CD4-positive, alpha-beta T cell treated with Interleukin-15 for 4 hours (primary cell): ENCODE data around the gene HOXC9.

ENCODE experiments used
- DNase-seq: peaks from one replicate; pipeline ENCODE4 v3.0.0-alpha.2; 2020; ENCODE audit warnings: low spot score

HOXC9 gene

GRCh38 chr12:54028314-54029201, 28.6 kb downstream of the HOXC9 start, which contains the start of gene HOXC6:
TSS of gene HOXC6 (plus strand) at chr12:54028440. CDS start at chr12:54028522, 82 bp downstream.
- DNase-seq = no peak

- DNase-seq = no peak
Observed at GRCh38 chr12:54029529-54030441, 29.8 kb downstream of the HOXC9 start.

DNA sequence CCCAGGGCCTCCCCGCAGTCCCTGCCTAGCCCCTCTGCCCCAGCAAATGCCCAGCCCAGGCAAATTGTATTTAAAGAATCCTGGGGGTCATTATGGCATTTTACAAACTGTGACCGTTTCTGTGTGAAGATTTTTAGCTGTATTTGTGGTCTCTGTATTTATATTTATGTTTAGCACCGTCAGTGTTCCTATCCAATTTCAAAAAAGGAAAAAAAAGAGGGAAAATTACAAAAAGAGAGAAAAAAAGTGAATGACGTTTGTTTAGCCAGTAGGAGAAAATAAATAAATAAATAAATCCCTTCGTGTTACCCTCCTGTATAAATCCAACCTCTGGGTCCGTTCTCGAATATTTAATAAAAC, 30.5 kb downstream of the HOXC9 start:
- DNase-seq = no peak

GRCh38 chr12:54030889-54031471, 31.0 kb downstream of the HOXC9 start:
- DNase-seq = no peak

- DNase-seq = no peak
Observed at GRCh38 chr12:54031480-54031879, 31.5 kb downstream of the HOXC9 start.

GRCh38 chr12:54032086-54032619, 32.2 kb downstream of the HOXC9 start:
- DNase-seq = no peak

DNA sequence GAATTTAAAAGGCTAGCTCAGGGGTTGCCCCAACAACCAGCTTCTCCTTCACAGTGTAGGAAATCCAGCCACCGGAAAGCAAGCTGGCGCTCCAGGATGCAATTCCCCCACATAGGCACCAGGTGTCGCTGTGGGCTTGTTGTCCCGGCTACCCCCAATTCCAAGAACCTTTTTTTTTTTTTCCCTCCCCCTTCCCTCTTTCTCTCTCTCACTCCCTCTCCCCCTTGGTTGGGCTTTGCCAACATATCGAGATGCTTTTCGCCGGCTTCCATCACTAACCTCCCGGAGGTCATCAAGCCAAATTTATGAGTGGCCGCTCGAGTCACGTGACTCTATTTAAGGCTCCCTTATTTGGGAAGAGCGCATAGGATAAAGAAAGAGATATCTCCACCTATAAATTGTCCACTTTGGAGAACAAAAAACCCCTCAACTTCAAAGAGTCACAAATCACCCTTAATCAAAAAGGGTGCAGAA, 32.7 kb downstream of the HOXC9 start, which contains the start of gene HOXC5:
Gene HOXC5 (plus strand): TSS at position 424 of the 474 bp plus-strand sequence. CDS start 73 bp downstream, outside the sequence.
- DNase-seq = peak; percentile 62

DNA sequence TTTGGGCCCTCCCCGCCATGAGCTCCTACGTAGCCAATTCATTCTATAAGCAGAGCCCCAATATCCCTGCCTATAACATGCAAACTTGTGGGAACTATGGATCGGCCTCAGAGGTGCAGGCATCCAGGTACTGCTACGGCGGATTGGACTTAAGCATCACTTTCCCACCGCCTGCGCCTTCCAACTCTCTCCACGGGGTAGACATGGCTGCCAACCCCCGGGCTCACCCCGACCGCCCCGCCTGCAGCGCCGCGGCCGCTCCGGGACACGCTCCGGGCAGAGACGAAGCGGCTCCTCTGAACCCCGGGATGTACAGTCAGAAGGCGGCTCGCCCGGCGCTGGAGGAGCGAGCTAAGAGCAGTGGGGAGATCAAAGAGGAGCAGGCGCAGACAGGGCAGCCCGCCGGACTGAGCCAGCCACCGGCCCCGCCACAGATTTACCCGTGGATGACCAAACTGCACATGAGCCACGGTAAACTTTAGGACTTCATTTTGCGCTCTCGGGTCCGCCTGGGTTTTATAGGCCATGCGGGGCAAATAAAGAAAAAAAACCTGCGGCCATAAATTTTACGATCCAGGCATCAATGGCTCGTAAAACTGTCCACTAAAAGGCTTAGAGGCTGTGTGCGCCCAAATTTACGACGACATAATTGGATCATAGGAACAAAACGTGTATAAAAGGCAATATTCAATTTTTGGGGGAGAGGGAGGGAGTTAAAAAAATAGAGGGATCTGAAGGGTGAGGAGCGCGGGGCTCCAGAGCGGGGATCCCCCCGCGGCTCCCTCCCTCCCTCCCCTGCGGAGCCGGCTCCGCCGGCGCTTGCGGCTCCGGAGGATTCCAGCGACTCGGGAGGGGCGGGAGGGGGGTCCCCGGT, 33.4 kb downstream of the HOXC9 start:
- no peak for DNase-seq

- no peak for DNase-seq
Observed at GRCh38 chr12:54033980-54034784, 34.2 kb downstream of the HOXC9 start.

DNA sequence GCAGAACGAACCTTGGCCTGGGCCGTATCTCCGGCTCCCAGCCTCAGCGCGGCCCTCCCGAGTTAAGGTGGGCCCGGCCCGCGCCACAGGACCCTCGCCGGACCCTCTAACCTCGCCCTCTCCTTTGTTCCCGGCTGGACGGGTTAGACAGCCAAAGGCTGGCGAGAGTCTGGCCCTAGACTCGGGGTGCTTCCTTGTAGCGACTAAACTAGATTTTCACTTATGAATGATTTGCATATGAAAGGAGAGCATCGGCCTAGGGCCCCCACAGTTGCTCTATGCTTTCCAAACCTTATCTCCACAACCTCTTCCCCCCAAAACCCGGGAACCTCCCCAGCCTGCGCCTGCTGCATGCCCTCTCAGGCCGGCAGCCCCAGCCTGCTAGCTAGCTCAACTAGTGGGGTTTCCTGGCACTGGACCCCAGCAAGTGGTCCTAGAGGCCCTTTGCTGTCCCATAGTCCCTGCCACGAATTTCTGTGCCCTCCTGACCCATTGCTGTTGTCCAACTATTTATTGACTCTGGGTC, 34.9 kb downstream of the HOXC9 start:
- no peak for DNase-seq

GRCh38 chr12:54035568-54036264, 35.8 kb downstream of the HOXC9 start:
- DNase-seq = no peak

DNA sequence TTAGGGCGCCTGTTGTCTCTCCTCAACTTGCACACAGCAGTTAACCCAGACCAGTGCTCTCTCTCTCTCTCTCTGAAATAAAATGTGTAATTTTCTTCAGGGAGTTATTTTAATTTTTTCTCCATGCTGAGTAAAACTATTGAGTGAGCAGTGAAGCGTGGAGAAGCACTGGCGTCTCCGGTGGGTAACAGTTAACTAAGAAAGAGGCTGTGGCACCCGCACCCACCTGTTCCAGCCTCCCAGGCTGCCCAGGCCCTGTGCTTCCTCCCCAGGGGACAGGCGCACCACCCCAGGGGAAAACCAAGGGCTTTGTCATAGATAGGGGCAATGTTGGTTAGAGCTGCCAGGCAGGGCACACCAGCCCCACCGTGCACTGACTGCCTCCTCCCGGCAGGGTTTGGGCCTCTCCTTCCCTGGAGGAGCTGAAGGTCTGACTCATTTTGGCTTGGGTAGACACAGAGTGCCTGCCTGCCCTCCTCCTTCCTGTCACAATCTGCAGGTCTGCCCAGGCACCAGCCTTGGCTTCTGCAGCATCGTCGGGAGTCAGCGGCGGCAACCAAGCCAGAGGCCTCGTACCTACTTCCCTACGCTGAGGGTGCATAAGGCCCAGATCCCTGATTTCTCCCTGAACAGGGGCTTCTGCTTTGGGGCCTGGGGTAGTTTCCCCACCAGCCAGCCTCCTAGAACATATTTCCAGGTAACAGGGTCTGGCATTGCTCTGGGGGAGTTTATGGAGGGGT, 36.8 kb downstream of the HOXC9 start:
- DNase-seq = no peak

GRCh38 chr12:54037360-54038283, 37.7 kb downstream of the HOXC9 start:
- no peak for DNase-seq

- no peak for DNase-seq
Observed at GRCh38 chr12:54038284-54038870, 38.4 kb downstream of the HOXC9 start.

- no peak for DNase-seq
Observed at GRCh38 chr12:54038871-54039414, 39.0 kb downstream of the HOXC9 start.

GRCh38 chr12:54039417-54040147, 39.6 kb downstream of the HOXC9 start:
- DNase-seq = no peak
